HG02973 (cell line): ENCODE data around the gene MLST8.
"Not testable (repeated sequence)": the region's sequence is repeated elsewhere in the genome, so short reads cannot be mapped to it uniquely, and the experiment has no call there.

ENCODE experiments used
- ATAC-seq: cut with Tn5 transposase; IDR thresholded peaks from one replicate; pipeline ENCODE4 v1.9.1; 2021; ENCODE audit warnings: moderate library complexity; ENCODE audit not compliant: unreplicated experiment

Gene MLST8

GRCh38 chr16:2243031-2243528 lies 37.8 kb downstream of the MLST8 start:
- no peak for ATAC-seq

DNA sequence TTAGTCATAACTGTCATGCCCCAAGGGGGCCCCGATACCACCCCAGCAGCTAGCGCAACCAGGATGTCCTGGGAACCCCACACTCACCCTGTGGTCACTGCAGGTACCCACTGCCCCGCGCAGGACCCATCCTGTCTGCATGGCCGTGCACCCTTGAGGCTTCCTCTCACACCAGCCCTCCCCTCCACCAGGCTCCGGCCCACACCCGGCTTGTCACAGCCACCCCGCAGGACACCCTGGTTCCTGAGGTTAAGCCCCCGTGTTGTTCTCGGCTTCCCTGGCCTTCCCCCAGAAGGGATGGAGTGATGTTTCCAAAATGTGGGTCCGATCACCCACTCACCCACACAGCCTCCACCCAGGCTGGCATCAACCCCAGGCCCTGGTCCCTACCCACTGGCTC lies 38.5 kb downstream of the MLST8 start:
- ATAC-seq = no peak

DNA sequence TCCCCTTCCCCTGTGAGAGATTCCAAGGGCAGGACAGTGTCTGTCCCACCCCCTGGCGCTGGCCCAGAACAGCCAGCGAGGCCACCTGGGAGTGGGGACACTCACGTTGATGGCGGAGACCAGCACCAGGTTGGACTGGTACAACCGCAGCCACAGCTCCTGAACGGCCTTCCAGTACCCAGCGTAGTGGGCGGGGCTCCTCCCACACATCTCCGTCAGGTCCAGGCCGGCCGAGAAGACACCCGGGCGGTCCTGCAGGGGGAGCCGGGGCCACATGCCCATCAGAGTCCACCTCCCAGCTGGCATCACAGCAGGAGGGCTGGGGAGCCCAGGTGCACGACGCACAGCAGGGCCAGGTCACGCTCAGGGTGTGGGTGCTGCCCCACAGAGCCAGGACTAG lies 39.0 kb downstream of the MLST8 start:
- ATAC-seq = no peak

DNA sequence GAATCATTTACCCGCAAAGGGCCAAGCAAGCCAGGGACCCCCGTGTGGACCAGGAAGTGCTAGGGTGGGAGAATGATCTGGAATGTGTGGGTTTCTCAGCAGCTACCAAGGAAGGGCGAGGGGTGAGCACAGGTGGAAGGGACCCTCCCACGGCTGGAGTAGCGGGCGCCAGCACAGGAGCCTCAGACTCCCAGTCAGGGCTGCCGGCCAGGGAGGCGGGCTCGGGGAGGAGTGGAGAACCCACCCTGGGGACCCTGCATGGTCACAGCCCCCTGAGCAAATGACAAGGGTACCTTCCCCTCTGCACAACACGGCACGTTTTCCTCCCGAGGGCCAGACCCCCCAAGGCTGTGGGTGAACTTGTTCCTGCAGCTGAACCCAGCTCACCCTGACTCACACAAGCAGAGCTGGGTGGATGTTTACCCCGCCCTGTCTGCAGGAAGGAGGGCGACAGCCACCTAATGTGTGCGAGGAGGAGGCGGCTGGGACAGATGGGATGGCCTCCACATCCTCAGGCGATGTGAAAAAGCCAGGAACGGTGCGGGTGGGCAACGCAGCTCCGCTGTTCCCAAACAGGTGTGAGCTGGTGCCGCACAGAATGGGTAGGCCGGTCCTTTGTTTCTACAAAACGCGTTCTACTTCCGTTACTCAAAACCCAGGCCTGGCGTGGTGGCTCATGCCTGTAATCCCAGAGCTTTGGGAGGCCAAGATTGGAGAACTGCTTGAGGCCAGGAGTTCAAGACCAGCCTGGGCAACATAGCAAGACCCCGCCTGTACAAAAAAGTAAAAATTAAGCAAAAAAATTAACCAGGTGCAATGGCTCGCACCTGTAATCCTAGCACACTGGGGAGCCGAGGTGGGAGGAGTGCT lies 39.9 kb downstream of the MLST8 start:
- ATAC-seq = no peak

GRCh38 chr16:2246301-2246885 lies 41.1 kb downstream of the MLST8 start:
- no peak for ATAC-seq

DNA sequence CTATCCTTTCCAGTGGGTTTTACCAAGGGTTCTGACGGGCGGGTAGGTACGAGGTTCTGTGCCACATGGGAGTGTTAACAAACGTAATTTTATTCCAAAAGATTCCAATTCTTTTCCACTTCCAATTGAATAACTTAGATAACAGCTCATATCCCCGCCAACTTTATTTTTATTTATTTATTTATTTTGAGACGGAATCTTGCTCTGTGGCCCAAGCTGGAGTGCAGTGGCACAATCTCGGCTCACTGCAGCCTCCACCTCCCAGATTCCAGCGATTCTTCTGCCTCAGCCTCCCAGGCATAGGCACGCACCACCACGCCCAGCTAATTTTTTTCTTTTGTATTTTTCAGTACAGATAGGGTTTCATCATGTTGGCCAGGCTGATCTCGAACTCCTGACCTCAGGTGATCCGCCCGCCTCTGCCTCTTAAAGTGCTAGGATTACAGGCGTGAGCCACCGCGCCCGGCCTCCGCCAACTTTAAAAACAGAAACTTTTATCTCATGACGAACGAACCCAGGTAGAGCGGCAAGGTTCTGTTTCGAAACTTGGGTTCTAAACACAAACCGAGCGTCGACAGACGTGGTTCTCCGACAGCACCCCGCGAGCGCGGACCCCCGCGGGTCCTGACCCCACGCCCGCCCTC lies 45.5 kb downstream of the MLST8 start:
- ATAC-seq = no peak

- ATAC-seq = peak; percentile 88
Observed at GRCh38 chr16:2251296-2252111, 46.2 kb downstream of the MLST8 start, which contains the start of gene ECI1. Gene ECI1, minus strand, starts transcription at chr16:2251587. Its CDS starts 21 bp downstream, at chr16:2251566.

DNA sequence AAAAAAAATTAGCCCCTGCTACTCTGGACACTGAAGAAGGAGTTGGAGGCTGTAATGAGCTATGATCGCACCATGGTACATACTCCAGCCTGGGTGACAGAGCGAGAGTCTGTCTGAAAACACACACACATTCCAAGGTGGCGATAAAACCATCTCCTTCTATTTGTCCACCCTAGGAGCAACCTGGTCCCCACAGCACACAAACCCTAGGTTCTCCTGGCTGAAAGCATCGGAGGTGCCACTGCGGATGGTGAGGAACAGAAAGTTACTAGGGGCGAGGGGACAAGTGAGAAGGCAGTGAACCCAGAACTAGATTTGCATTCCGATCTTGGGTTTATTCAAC lies 47.5 kb downstream of the MLST8 start:
- ATAC-seq = no peak

DNA sequence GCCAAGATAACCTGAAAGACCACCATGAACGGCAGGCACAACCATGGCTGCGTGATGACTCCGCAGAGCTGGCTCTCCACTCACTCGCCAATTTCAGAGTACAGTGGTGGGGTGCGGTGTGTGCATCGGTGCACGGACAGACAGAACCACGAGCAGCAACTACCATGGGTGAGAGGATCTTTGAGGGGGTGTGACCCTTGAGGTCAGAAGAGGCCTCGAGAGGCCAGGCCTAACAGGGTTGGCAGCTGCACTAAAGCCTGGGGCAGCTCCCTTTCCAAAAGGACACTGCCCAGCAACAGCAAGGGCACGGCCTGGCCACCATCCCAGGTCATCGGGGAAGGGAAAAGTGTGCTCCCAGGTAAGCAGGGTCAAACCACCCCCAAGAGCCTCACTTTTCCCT lies 48.0 kb downstream of the MLST8 start:
- no peak for ATAC-seq

DNA sequence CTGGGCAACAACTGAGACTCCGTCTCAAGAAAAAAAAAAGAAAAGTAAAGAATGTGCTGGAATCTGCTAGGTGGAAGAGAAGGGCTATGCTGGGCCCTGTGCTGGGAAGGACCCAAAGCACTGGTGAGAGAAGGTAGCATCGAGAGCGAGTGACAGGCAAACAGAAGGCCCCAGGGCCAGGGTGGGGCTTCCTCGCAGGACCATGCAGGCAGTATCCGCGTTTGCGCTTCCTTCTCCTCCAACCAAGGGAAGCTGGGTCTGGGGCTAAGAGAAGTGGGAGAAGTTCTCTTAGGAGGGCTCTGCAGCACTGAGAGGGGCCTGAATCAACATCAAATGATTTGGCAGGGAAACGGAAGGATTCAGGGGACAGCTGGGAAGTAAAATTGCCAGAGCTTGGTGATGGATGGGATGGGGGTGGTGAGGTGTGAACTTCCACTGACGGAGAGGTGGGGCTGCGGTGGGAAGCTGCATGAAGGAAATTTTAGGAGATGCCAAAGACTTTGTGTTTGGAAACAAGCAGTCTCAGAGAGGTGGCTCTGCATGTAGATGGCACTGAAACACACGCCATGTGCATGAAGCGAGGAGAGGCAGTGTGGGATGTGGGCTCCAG lies 51.4 kb downstream of the MLST8 start:
- ATAC-seq = no peak

DNA sequence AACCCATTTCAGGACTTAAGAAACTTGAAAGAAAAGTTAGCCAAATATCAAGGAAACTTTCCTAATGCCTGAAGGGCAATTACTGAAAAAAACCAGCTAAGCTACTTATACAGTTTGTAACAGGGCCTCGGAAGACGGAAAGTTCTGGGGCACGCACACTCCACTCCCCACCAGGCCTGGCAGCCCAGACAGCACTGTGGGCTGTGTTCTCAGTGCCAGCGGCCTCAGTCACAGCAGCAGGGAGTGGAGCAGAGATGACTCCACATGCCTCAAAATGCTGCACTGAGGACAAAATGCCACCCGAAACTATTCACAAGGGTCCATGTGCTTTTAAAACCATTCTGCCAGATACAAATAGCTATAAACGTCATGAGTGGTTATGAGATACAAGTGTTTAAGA lies 52.5 kb downstream of the MLST8 start:
- no peak for ATAC-seq

DNA sequence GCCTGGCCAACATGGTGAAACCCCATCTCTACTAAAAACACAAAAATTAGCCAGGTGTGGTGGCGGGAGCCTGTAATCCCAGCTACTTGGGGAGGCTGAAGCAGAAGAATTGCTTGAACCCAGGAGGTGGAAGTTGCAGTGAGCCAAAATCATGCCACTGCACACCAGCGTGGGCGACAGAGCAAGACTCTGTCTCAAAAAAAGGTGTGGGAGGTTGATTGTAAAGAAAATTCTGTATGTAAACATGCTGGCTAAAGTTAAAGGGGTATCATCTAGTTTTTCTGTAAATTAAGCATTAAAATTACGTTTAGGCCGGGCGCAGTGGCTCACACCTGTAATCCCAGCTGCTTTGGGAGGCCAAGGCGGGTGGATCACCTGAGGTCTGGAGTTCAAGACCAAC lies 53.3 kb downstream of the MLST8 start:
- ATAC-seq = not testable (repeated sequence)
